ENCODE results near the gene TMCC1. TPM values are rescaled to one million over a fixed set of nuclear protein-coding genes. Genes with fewer than 3 reads are reported as not detected.
"Not testable (repeated sequence)": the region's sequence is repeated elsewhere in the genome, so short reads cannot be mapped to it uniquely, and the experiment has no call there.

Gene TMCC1
- polyA plus RNA-seq, 2 of the 4 experiments (the other 2 are of a cell fraction), result 30.3 to 75.7 TPM

DNA sequence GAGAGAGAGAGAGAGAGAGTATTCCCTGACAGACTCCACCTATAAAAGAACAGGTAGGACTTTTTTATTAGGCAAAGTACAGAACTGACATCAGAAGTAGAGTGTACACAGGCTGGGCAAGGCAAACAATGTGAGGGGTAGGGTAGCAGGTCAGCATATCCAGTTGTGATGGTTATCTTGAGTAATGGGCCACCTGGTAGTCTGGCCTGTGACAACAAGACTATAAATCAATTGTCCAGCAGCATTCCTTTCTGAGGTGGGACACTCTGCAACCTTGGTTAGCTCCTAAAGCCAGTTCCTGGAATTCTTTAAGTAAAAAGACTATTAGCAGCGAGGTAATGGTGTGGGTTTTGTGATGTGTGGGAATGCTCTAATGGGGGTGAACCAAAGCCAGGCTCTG is 14.9 kb upstream of the TMCC1 start:
- POLR2A ChIA-PET, result interaction anchor here (0.6 kb wide), 1 partner anchor 283 kb away, joined by 3 read pairs; no protein-coding TSS in a partner anchor
- CTCF ChIA-PET, result interaction anchor here (0.5 to 1.5 kb wide), 5 partner anchors 14 to 1049 kb away, joined by 3 to 6 read pairs (median 3); partner anchors contain the start of gene TMCC1
- DNase-seq (ENCODE audit: low read depth in 1 of 2, low spot score in 1 of 2) (peak in 1 of 2 experiments; percentile 92), FAIRE-seq (no peak), ATAC-seq (peak; percentile 66 to 96; a peak in 5 of 6 replicates)
- WGBS (ENCODE audit: missing lambda C conversion rate), result 36% methylated on average over 1 of the region's 1 CpG
- no peak overlapping the region for H3K4me3 ChIP-seq
- TF ChIP-seq TP53 (CRISPR knock-in tag; IDR thresholded peaks at IDR 0.05), result no peak
- TF ChIP-seq JUN (IDR thresholded peaks at IDR 0.05), result peak in 1 of 2 experiments; percentile 44; a peak in 2 of 5 replicates
- no peak for TF ChIP-seq EHMT2 (IDR thresholded peaks at IDR 0.05; ENCODE audit: low read depth)
- peak; percentile 72 for TF ChIP-seq PBX3 (IDR thresholded peaks at IDR 0.05)
- TF ChIP-seq KDM1A (IDR thresholded peaks at IDR 0.05; ENCODE audit: low read depth), result no peak
- TF ChIP-seq HDAC2 (IDR thresholded peaks at IDR 0.05), result no peak
- 0 out of 4 replicates have a peak, but pooled peaks of 1 of the 2 experiments have one; percentile 16 for TF ChIP-seq CEBPB (IDR thresholded peaks at IDR 0.05)
- no peak for TF ChIP-seq E2F6 (IDR thresholded peaks at IDR 0.05; ENCODE audit: borderline replicate concordance, low read depth)
- no peak for TF ChIP-seq POLR2AphosphoS2 (conservative IDR thresholded peaks at IDR 0.05; ENCODE audit: low read length)
- TF ChIP-seq ZC3H11A (IDR thresholded peaks at IDR 0.05), result no peak
- TF ChIP-seq EP300 (IDR thresholded peaks at IDR 0.05), result peak; percentile 31 to 65; a peak in 2 of 5 replicates
- TF ChIP-seq FOXS1 (CRISPR knock-in tag; IDR thresholded peaks at IDR 0.05), result no peak
- no peak for TF ChIP-seq FOSL2 (IDR thresholded peaks at IDR 0.05)
- 0 out of 2 replicates have a peak, but pooled peaks have one; percentile 6 for TF ChIP-seq FOSL2 (CRISPR knock-in tag; IDR thresholded peaks at IDR 0.05)
- peak; percentile 97 for TF ChIP-seq GATA3 (IDR thresholded peaks at IDR 0.05; ENCODE audit: borderline replicate concordance)
- H3K4me1 ChIP-seq, result peaks cover 22% of the 10 kb centered on the region
- H3K27ac ChIP-seq, result peak overlapping the region; percentile 77; a peak in 5 of 6 replicates
- H3K9me3 ChIP-seq, result 0 out of 3 replicates have a peak, but pooled peaks cover 6% of the 10 kb centered on the region
- H3K4me2 ChIP-seq, result peak overlapping the region; percentile 56

DNA sequence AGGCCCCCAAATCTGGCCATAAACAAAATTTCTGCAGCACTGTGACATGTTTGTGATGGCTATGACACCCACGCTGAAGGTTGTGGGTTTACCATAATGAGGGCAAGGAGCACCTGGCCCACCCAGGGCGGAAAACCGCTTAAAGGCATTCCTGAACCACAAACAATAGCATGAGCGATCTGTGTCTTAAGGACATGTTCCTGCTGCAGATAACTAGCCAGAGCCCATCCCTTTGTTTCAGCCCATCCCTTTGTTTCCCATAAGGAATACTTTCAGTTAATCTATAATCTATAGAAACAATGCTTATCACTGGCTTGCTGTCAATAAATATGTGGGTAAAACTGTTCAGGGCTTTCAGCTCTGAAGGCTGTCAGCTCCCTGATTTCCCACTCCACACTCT is 7.8 kb upstream of the TMCC1 start:
- DNase-seq (ENCODE audit: low read depth in 1 of 2, low spot score in 1 of 2); H3K9me3 ChIP-seq; ATAC-seq; H3K4me2 ChIP-seq; POLR2A ChIA-PET; H3K4me3 ChIP-seq; H3K4me1 ChIP-seq; H3K27ac ChIP-seq; FAIRE-seq: not testable (repeated sequence)
- CTCF ChIA-PET, result interaction anchor here (0.9 kb wide), 1 partner anchor 8 kb away, joined by 3 read pairs; no protein-coding TSS in a partner anchor
- 85% methylated on average over 4 of the region's 4 CpGs for WGBS (ENCODE audit: missing lambda C conversion rate)

- DNase-seq (ENCODE audit: low read depth in 1 of 2, low spot score in 1 of 2), result no peak
Measured at GRCh38 chr3:129897026-129897425, 3.5 kb upstream of the TMCC1 start.

More at GRCh38 chr3:129897026-129897425, 3.5 kb upstream of the TMCC1 start:
- Histone ChIP-seq H3K4me2 (no peak overlapping the region), H3K9me3 (no peaks in the 10 kb centered on the region), H3K27ac (no peak overlapping the region), H3K4me3 (no peak overlapping the region), H3K4me1 (peaks cover 7% of the 10 kb centered on the region; the same call in 1 of the 3 replicates)
- TF ChIP-seq FOXS1 (CRISPR knock-in tag; IDR thresholded peaks at IDR 0.05) (no peak), TFCP2L1 (CRISPR knock-in tag; IDR thresholded peaks at IDR 0.05) (no peak), PBX3 (IDR thresholded peaks at IDR 0.05) (no peak), POLR2AphosphoS2 (conservative IDR thresholded peaks at IDR 0.05; ENCODE audit: low read length) (no peak), MAFK (IDR thresholded peaks at IDR 0.05; ENCODE audit: partially characterized antibody) (no peak), EHF (CRISPR knock-in tag; IDR thresholded peaks at IDR 0.05) (no peak), RNF2 (IDR thresholded peaks at IDR 0.05; ENCODE audit: borderline replicate concordance, low read depth) (no peak), ZNF302 (CRISPR knock-in tag; IDR thresholded peaks at IDR 0.05) (no peak), CEBPB (IDR thresholded peaks at IDR 0.05) (no peak), EHMT2 (IDR thresholded peaks at IDR 0.05; ENCODE audit: low read depth) (no peak), KDM5A (IDR thresholded peaks at IDR 0.05) (no peak)
- TF ChIP-seq, protein P1, sequence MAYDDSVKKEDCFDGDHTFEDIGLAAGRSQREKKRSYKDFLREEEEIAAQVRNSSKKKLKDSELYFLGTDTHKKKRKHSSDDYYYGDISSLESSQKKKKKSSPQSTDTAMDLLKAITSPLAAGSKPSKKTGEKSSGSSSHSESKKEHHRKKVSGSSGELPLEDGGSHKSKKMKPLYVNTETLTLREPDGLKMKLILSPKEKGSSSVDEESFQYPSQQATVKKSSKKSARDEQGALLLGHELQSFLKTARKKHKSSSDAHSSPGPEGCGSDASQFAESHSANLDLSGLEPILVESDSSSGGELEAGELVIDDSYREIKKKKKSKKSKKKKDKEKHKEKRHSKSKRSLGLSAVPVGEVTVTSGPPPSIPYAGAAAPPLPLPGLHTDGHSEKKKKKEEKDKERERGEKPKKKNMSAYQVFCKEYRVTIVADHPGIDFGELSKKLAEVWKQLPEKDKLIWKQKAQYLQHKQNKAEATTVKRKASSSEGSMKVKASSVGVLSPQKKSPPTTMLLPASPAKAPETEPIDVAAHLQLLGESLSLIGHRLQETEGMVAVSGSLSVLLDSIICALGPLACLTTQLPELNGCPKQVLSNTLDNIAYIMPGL (CRISPR knock-in tag; IDR thresholded peaks at IDR 0.05; ENCODE audit: borderline replicate concordance), result no peak
- TF ChIP-seq, protein P2, sequence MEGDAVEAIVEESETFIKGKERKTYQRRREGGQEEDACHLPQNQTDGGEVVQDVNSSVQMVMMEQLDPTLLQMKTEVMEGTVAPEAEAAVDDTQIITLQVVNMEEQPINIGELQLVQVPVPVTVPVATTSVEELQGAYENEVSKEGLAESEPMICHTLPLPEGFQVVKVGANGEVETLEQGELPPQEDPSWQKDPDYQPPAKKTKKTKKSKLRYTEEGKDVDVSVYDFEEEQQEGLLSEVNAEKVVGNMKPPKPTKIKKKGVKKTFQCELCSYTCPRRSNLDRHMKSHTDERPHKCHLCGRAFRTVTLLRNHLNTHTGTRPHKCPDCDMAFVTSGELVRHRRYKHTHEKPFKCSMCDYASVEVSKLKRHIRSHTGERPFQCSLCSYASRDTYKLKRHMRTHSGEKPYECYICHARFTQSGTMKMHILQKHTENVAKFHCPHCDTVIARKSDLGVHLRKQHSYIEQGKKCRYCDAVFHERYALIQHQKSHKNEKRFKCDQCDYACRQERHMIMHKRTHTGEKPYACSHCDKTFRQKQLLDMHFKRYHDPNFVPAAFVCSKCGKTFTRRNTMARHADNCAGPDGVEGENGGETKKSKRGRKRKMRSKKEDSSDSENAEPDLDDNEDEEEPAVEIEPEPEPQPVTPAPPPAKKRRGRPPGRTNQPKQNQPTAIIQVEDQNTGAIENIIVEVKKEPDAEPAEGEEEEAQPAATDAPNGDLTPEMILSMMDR (IDR thresholded peaks at IDR 0.05), result no peak
- no peak for FAIRE-seq
- CTCF ChIA-PET, result interaction anchor here (0.5 to 0.7 kb wide), 4 partner anchors 31 to 426 kb away, joined by 3 read pairs; no protein-coding TSS in a partner anchor
- 86% methylated on average over 3 of the region's 3 CpGs for WGBS (ENCODE audit: missing lambda C conversion rate)
- POLR2A ChIA-PET, result no interaction called here
- no peak for ATAC-seq

Data from A549 (cell line).